Transverse colon (tissue), 4 donors: Measurements from ENCODE around the gene USP19. TPM values are rescaled to one million over a fixed set of nuclear protein-coding genes. Genes with fewer than 3 reads are reported as not detected.

ENCODE experiments used
- DNase-seq: peaks from one replicate; pipeline ENCODE4 v3.0.0-alpha.2; 2019
- H3K27ac ChIP-seq, 4 donors: fragments of 200-600 bp; sonication (generic); 2 replicates each; pipeline ENCODE4 v1.5.1; 2016 to 2018; ENCODE audit warnings: inconsistent platforms in 4 of 4
- H3K27me3 ChIP-seq: fragments of 200-600 bp; sonication (generic); 2 replicates; pipeline ENCODE4 v1.5.1; 2017; ENCODE audit warnings: inconsistent platforms
- H3K36me3 ChIP-seq, 4 donors: fragments of 200-600 bp; sonication (generic); 2 replicates each; pipeline ENCODE4 v1.5.1; 2017 to 2019; ENCODE audit warnings: inconsistent platforms in 4 of 4
- H3K4me1 ChIP-seq, 4 donors: fragments of 200-600 bp; sonication (generic); 2 replicates each; pipeline ENCODE4 v1.5.1; 2017 to 2020; ENCODE audit warnings: inconsistent platforms in 4 of 4
- H3K4me3 ChIP-seq, 4 donors: fragments of 200-600 bp; sonication (generic); 1 replicate in 1 of 4; 2 replicates in 3 of 4; pipeline versions ENCODE4 v1.5.1 to v1.6.1; 2017 to 2019; ENCODE audit warnings: inconsistent platforms in 4 of 4
- H3K9me3 ChIP-seq, 2 donors: fragments of 200-600 bp; sonication (generic); 2 replicates each; pipeline ENCODE4 v1.5.1; 2017 to 2019; ENCODE audit warnings: inconsistent platforms in 2 of 2
- CTCF ChIP-seq, 5 experiments: fragments of 200-600 bp in 3 of 5; fragments of 450-650 bp in 2 of 5; sonication (generic) in 3 of 5; IDR thresholded peaks; 1 replicate in 2 of 5; 2 replicates in 3 of 5; pipeline ENCODE4 v1.5.1; 2016 to 2017; ENCODE audit warnings: antibody characterized with exemption in 5 of 5, inconsistent platforms in 3 of 5, mild to moderate bottlenecking in 2 of 5, moderate library complexity in 1 of 5
- EP300 ChIP-seq: sonication (generic); formaldehyde crosslinking; IDR thresholded peaks from one replicate; pipeline ENCODE4 v1.6.1; 2017; ENCODE audit warnings: antibody characterized with exemption, low read depth
- POLR2A ChIP-seq: fragments of 450-650 bp; IDR thresholded peaks from one replicate; pipeline ENCODE4 v1.6.1; 2016; ENCODE audit warnings: antibody characterized with exemption, mild to moderate bottlenecking, moderate library complexity
- POLR2AphosphoS5 ChIP-seq, 3 donors: sonication (generic); formaldehyde crosslinking; IDR thresholded peaks; one replicate each; pipeline ENCODE4 v1.6.1; 2016; ENCODE audit warnings: antibody characterized with exemption in 3 of 3
- WGBS, 2 donors: methylation state at CpG; one replicate each; pipeline ENCODE4 v1.1.5; 2018; ENCODE audit warnings: low coverage in 1 of 2; 5-methylcytosine and 5-hydroxymethylcytosine counted together
- in situ Hi-C, 4 donors: fragments of 200-750 bp; cut with MboI; loops; one replicate each; pipeline versions ENCODE4 v1.15.0 to v1.15.1; 2017; ENCODE audit warnings: low sequenced_read_pairs in 3 of 4, low pct_ligation_motif_present in 1 of 4, low pct_unique_long_range_greater_than_20kb in 1 of 4
- intact Hi-C: fragments of 100-400 bp; cut with DNase I; formaldehyde crosslinking; loops from one replicate; pipeline ENCODE4 v1.15.1; 2023; ENCODE audit warnings: low total_unique reads
- total RNA-seq, 4 donors: library from RNA; depleted of rRNA; stranded (reverse); fragments of >200 nt; gene quantifications; one replicate each; pipeline ENCODE4 v1.1.0, GENCODE V29; 2016

Gene USP19
- total RNA-seq, 4 donors from 2014 or later = 66.5 to 86.2 (median 71.7) TPM

- Histone ChIP-seq H3K4me3 (no peak overlapping the region), H3K9me3 (no peaks in the 10 kb centered on the region), H3K27me3 (peaks cover 4% of the 10 kb centered on the region), H3K36me3 (no peaks in the 10 kb centered on the region), H3K4me1 (no peaks in the 10 kb centered on the region), H3K27ac (no peak overlapping the region)
- in situ Hi-C loops = no loop called here
- TF ChIP-seq CTCF (IDR thresholded peaks at IDR 0.05) (no peak), POLR2AphosphoS5 (IDR thresholded peaks at IDR 0.05) (no peak), POLR2A (no peak), EP300 (no peak)
- intact Hi-C loops = no loop called here
- DNase-seq = no peak
- 66 to 100% methylated on average over 1 to 3 of the region's 3 CpGs for WGBS, 2 donors
Measured at GRCh38 chr3:49140080-49140479, 19.5 kb upstream of the USP19 start.

DNA sequence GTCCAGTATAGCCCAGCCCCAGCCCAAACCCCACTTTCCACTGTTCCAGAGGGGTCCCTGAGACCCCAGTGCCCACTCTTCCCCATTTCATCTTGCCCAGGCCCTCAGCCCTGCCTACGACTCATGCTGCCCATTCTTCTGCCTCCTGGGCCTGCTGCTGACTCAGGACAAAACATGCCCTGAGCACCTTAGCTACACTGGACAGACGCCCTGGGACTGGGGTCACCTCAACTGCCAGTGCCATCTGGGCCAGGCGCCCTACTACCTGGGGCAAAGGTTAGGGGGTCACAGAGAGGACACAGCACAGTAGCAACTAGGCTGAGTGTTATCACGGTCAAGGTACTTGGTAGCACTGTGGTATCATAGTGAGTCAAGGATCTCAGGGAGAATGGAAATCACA is 14.9 kb upstream of the USP19 start:
- intact Hi-C loops = no loop called here

GRCh38 chr3:49134471-49135265 is 14.0 kb upstream of the USP19 start:
- H3K4me3 ChIP-seq = no peak overlapping the region
- H3K4me1 ChIP-seq = peaks cover 9 to 38% (median 21%) of the 10 kb centered on the region in 4 donors
- in situ Hi-C loops = no loop called here
- intact Hi-C loops = loop anchor here (5.0 kb wide), 1 partner anchor 42 kb away; the partner anchor contains the start of gene QRICH1
- 62% methylated on average over 3 of the region's 3 CpGs; no CpG with 5 or more reads in 1 of the 2 donors for WGBS, 2 donors
- H3K9me3 ChIP-seq = no peaks in the 10 kb centered on the region
- TF ChIP-seq CTCF (IDR thresholded peaks at IDR 0.05) (no peak), POLR2AphosphoS5 (IDR thresholded peaks at IDR 0.05) (no peak), EP300 (no peak), POLR2A (no peak)
- DNase-seq = no peak
- peak overlapping the region in 3 of 4 donors; percentile 3 to 93 (median 84) for H3K27ac ChIP-seq
- H3K36me3 ChIP-seq = no peaks in the 10 kb centered on the region
- peaks cover 2% of the 10 kb centered on the region for H3K27me3 ChIP-seq

More for the DNA sequence above, 14.9 kb upstream of the USP19 start:
- 76% methylated on average over 4 of the region's 4 CpGs; no CpG with 5 or more reads in 1 of the 2 donors for WGBS, 2 donors
- TF ChIP-seq POLR2A (no peak), CTCF (IDR thresholded peaks at IDR 0.05) (no peak), EP300 (no peak), POLR2AphosphoS5 (IDR thresholded peaks at IDR 0.05) (no peak)
- Histone ChIP-seq H3K27ac (no peak overlapping the region), H3K4me1 (peaks cover 9 to 34% (median 21%) of the 10 kb centered on the region in 4 donors), H3K4me3 (no peak overlapping the region), H3K9me3 (no peaks in the 10 kb centered on the region), H3K27me3 (peaks cover 4% of the 10 kb centered on the region), H3K36me3 (no peaks in the 10 kb centered on the region)
- in situ Hi-C loops = no loop called here
- no peak for DNase-seq

GRCh38 chr3:49133226-49133951 is 12.8 kb upstream of the USP19 start:
- 4% methylated on average over 30 of the region's 30 CpGs; no CpG with 5 or more reads in 1 of the 2 donors for WGBS, 2 donors
- in situ Hi-C loops = no loop called here
- peak overlapping the region; percentile 51 to 61 (median 52) for H3K4me3 ChIP-seq
- no peaks in the 10 kb centered on the region for H3K9me3 ChIP-seq
- peak overlapping the region; percentile 84 to 93 (median 88) for H3K27ac ChIP-seq
- peak; percentile 88 for DNase-seq
- H3K4me1 ChIP-seq = peaks cover 9 to 38% (median 21%) of the 10 kb centered on the region in 4 donors
- no peaks in the 10 kb centered on the region for H3K27me3 ChIP-seq
- no peaks in the 10 kb centered on the region for H3K36me3 ChIP-seq
- intact Hi-C loops = loop anchor here (5.0 kb wide), 1 partner anchor 41 kb away; the partner anchor contains the start of gene QRICH1
- peak in 1 of 3 donors; percentile 17 for TF ChIP-seq POLR2AphosphoS5 (IDR thresholded peaks at IDR 0.05)
- no peak for TF ChIP-seq POLR2A
